Activated CD4-positive, alpha-beta T cell treated with anti-CD3 and anti-CD28 coated beads, Interleukin-2, amount 10 ng/mL, durations not matched to agents 7 days and 5 days (primary cell): ENCODE data around the gene ADK. TPM values are rescaled to one million over a fixed set of nuclear protein-coding genes. Genes with fewer than 3 reads are reported as not detected.

ENCODE experiments used
- CTCF ChIA-PET: fragments of 350-600 bp; sonication (Branson Sonifier 250); formaldehyde crosslinking; loops from one replicate; lab custom pipeline; 2021; ENCODE audit warnings: antibody characterized with exemption; lab: Charles Lee
- POLR2A ChIA-PET: fragments of 350-600 bp; sonication (Branson Sonifier 250); formaldehyde crosslinking; loops from one replicate; lab custom pipeline; 2021; ENCODE audit warnings: antibody characterized with exemption; lab: Charles Lee
- DNase-seq: peaks from one replicate; pipeline ENCODE4 v3.0.0-alpha.2; 2020
- H3K27ac Mint-ChIP-seq: one replicate; pipeline ENCODE4 v1.8.0; 2021; ENCODE audit warnings: mild to moderate bottlenecking, moderate library complexity, mixed read lengths
- H3K27me3 Mint-ChIP-seq: one replicate; pipeline ENCODE4 v1.8.0; 2021; ENCODE audit warnings: mixed read lengths
- H3K36me3 Mint-ChIP-seq: one replicate; pipeline ENCODE4 v1.8.0; 2021; ENCODE audit warnings: low read depth, mixed read lengths
- H3K4me1 Mint-ChIP-seq: one replicate; pipeline ENCODE4 v1.8.0; 2021; ENCODE audit warnings: mixed read lengths
- H3K4me3 Mint-ChIP-seq: one replicate; pipeline ENCODE4 v1.8.0; 2021; ENCODE audit warnings: mild to moderate bottlenecking, moderate library complexity, mixed read lengths
- H3K9me3 Mint-ChIP-seq: one replicate; pipeline ENCODE4 v1.8.0; 2021; ENCODE audit warnings: mixed read lengths
- total RNA-seq, 2 experiments: library from RNA; stranded (reverse); gene quantifications; one replicate each; pipeline ENCODE4 v1.2.3, GENCODE V29; 2021

ADK gene
- total RNA-seq, 2 experiments from 2014 or later: 36.8 to 38.5 TPM

DNA sequence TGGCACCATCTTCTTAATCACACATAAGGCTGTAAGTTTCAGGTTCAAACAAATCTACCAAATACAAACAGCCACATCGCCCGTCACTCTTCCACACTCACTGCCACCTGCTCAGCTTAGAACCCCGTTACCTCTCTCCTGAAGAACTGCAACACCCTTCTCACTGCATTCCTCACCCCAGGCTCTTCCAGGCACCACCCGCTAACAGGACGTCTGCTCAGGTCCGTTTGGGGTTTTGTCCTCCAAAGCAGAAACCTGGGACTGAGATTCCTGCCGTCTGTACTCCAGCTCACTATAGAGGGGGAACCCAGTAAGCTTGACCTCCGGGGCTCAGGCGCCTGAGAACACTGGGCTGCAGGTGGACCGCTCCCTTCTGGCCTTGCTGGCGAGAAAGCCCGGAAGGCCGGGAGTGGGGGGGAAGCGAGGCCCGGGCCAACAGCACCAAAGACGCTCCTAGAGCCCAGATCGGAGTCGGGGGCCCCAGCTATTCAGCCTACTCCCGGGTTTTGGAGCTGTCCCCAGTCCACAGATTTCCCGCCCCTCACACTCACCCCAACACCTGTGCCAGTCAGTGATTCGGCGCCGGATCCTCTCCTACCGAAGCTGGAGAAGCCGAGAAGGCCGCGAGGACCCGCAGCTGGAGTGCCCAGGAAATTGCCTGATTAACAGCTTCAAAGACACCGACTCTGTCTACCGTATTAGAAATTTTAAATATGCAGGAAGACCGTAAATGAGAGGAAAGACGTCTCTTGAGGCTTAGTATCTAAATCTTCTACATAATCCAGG, 624 bp upstream of the ADK start, which contains the start of gene AP3M1:
AP3M1 (minus strand) TSS at position 625 of the 786 bp plus-strand sequence. CDS start 12,449 bp downstream, outside the sequence.
- Mint-ChIP-seq H3K27me3 (no peaks in the 10 kb centered on the region), H3K9me3 (no peaks in the 10 kb centered on the region), H3K27ac (no peak within 1 kb of the TSS), H3K36me3 (peaks cover 19% of the 10 kb centered on the region), H3K4me1 (peaks cover 32% of the 10 kb centered on the region), H3K4me3 (no peak within 1 kb of the TSS)
- ChIA-PET POLR2A (no interaction called here), CTCF (interaction anchor here (0.5 to 2.3 kb wide), 8 partner anchors 11 to 209 kb away, joined by 3 to 10 read pairs (median 4); no protein-coding TSS in a partner anchor)
- peak; percentile 91 for DNase-seq

DNA sequence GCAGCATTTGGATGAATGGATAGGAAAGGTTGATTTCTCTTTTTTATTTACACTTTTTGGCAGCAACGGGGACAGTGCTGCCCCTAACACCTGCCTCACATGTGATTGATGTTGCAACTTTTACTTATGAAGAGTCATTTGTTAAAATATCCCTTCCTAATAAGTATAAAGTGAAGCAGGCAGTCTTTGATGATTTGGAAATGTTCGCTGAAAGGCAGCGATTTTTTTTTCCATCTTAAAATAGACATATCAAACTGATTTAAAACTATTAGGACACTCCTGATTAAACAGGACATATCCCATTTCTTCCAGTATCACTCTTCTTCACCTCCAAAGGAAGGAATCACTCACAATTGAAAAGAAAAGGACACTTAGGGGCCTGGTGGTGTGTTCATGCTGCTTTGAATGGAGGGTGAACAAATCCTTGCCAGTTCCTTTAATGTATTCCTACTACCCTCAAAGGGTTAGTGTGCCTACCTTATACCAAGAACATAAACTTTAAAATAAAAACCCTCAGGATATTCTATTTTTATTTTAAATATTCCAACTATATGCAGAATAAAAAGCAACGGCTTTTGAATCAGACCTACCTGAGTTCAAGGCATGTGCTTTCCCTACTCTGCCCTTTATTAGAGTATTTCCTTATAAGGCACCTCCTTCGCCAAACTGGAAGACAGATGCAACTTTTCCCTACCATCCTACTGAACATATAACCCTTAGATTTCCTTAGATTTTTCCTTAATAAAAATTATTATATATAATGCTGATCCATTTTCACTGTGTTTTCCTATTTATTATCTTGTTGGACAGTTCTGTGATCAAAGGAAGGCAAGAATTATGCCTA, 1.1 kb downstream of the ADK start:
- CTCF ChIA-PET: interaction anchor here (0.8 to 2.3 kb wide), 6 partner anchors 13 to 984 kb away, joined by 3 to 10 read pairs (median 4); no protein-coding TSS in a partner anchor
- Mint-ChIP-seq H3K9me3 (no peaks in the 10 kb centered on the region), H3K4me1 (peaks cover 28% of the 10 kb centered on the region), H3K4me3 (no peak overlapping the region), H3K27me3 (no peaks in the 10 kb centered on the region), H3K36me3 (peaks cover 10% of the 10 kb centered on the region), H3K27ac (peak overlapping the region; percentile 39)
- POLR2A ChIA-PET: no interaction called here
- DNase-seq: no peak

DNA sequence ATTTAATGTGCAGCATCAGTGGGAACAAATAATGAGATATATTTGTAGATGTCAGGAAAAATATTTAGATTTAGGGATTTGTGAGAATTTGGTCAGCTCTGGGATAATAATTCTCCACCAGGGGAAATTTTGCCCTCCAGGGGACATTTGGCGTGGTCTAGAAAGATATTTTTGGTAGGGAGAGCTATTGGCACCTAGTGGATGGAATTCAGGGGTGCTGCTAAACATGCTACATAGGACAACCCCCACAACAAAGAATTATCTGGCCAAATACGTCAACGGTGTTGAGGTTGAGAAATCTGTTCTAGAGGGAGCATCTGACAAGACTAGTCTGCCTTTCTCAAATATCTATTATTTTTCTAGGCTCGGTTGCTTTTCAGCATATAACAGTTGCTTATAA, 2.1 kb downstream of the ADK start:
- ChIA-PET CTCF (interaction anchor here (1.0 kb wide), 1 partner anchor 264 kb away, joined by 3 read pairs; no protein-coding TSS in a partner anchor), POLR2A (no interaction called here)
- no peak overlapping the region for H3K4me3 Mint-ChIP-seq
- no peaks in the 10 kb centered on the region for H3K27me3 Mint-ChIP-seq
- no peak overlapping the region for H3K27ac Mint-ChIP-seq
- DNase-seq: no peak
- no peaks in the 10 kb centered on the region for H3K9me3 Mint-ChIP-seq
- peaks cover 6% of the 10 kb centered on the region for H3K36me3 Mint-ChIP-seq
- peaks cover 24% of the 10 kb centered on the region for H3K4me1 Mint-ChIP-seq

DNA sequence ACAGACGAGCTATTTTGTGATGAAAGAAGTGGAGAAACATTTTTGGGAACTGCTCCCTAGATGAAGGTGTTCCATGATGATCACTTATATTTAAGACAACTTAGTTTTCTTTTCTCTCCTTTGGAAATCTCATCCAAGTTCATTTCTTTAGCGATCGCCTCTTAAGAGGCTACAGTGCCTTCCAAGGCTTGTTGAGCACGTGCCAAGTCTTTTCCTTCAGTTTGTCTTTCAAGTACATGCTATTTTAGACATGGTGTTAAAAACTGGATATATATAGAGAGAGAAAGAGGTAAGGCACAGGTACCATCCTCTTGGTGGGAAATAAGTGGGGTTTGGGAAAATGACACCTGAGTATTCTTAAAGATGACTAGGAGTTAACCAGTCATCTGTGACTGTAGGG, 2.7 kb downstream of the ADK start:
- no peaks in the 10 kb centered on the region for H3K27me3 Mint-ChIP-seq
- peaks cover 3% of the 10 kb centered on the region for H3K36me3 Mint-ChIP-seq
- H3K4me1 Mint-ChIP-seq: peaks cover 21% of the 10 kb centered on the region
- DNase-seq: no peak
- no peak overlapping the region for H3K4me3 Mint-ChIP-seq
- CTCF ChIA-PET: interaction anchor here (0.6 to 1.0 kb wide), 2 partner anchors 23 to 265 kb away, joined by 3 read pairs; no protein-coding TSS in a partner anchor
- no peak overlapping the region for H3K27ac Mint-ChIP-seq
- no peaks in the 10 kb centered on the region for H3K9me3 Mint-ChIP-seq
- POLR2A ChIA-PET: no interaction called here

DNA sequence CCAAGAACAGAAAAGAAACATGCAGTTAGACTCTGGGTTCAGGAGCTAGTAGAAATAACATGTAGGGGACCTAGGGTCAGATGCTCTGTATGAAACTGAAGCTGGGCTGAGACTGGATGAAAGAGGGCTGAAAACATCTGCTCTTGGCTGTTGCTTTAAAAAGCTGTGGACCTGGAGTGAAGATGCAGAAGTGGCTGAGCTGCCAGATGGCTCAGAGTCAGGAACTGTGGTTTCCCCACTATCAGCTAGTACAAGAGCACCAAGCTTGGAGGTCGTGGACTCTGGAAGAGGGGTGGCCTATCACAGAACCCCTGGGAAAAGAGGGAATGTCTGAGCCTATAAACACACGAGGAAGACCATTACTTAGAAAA, 5.9 kb downstream of the ADK start:
- no peak for DNase-seq
- CTCF ChIA-PET: interaction anchor here (0.9 to 2.4 kb wide), 3 partner anchors 9 to 19 kb away, joined by 3 to 7 read pairs (median 3); no protein-coding TSS in a partner anchor
- no peak overlapping the region for H3K27ac Mint-ChIP-seq

DNA sequence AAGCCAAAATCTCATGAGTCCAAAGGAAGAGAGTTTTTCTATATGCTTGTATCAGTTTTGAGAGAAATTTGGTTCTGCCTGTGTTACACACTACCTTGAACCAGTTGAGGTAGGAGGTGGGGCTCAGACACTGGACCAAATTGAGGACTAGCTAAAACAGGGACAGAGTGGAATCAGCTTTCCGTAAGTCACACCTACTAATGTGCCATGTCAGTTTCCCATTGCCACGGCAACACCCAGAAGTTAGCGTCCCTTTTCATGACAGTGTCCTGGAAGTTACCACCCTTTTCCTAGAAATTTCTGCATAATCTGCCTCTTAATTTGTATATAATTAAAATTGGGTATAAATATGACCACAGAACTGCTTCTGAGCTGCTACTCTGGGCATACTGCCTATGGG, 9.0 kb downstream of the ADK start:
- no peak overlapping the region for H3K4me3 Mint-ChIP-seq
- CTCF ChIA-PET: no interaction called here
- no peak for DNase-seq
- no peak overlapping the region for H3K27ac Mint-ChIP-seq
- peaks cover 15% of the 10 kb centered on the region for H3K4me1 Mint-ChIP-seq
- no peaks in the 10 kb centered on the region for H3K27me3 Mint-ChIP-seq
- H3K9me3 Mint-ChIP-seq: no peaks in the 10 kb centered on the region
- H3K36me3 Mint-ChIP-seq: peaks cover 5% of the 10 kb centered on the region
- POLR2A ChIA-PET: interaction anchor here (0.6 kb wide), 1 partner anchor 31 kb away, joined by 4 read pairs; no protein-coding TSS in a partner anchor

More for the DNA sequence above, 5.9 kb downstream of the ADK start:
- POLR2A ChIA-PET: no interaction called here
- Mint-ChIP-seq H3K9me3 (no peaks in the 10 kb centered on the region), H3K27me3 (no peaks in the 10 kb centered on the region), H3K36me3 (peaks cover 5% of the 10 kb centered on the region), H3K4me3 (no peak overlapping the region), H3K4me1 (peaks cover 20% of the 10 kb centered on the region)

DNA sequence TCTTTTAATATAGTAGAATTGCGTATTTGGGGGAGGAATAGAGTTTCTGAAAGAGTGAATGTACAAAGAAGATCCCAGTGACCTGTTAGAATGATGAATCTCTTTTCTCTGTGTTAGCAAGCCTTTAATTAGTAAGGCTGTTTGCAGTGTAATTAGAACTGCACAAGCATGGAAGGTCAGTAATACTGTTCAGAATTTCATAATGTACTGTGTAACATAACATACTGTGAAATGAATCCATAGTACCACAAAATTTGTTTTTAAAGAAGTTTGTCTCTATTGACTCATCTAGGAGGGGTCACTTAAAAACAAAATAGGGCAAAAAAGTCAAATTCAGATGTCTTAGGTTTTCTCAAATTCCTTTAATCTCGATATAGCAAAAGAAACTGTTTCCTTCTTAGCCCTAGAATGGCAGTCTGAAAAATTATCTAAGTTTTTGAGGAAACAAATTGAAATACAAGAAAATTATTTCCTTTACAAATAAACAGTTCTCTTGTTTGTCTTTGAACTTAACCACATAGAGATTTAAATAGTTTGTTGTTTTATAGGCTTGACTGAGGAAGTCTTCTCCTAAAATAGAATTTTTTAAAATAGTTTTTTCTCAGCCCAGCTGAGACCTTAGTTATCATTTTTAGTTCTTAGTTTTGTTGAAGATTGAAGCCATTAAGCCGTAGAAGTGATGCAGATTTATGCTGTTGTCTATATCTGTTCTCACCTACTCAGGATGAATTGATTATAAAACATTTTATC, 12.5 kb downstream of the ADK start:
- no peaks in the 10 kb centered on the region for H3K27me3 Mint-ChIP-seq
- H3K36me3 Mint-ChIP-seq: peaks cover 5% of the 10 kb centered on the region
- no peaks in the 10 kb centered on the region for H3K9me3 Mint-ChIP-seq
- H3K4me1 Mint-ChIP-seq: peaks cover 22% of the 10 kb centered on the region
- no peak overlapping the region for H3K4me3 Mint-ChIP-seq
- ChIA-PET CTCF (no interaction called here), POLR2A (no interaction called here)
- no peak overlapping the region for H3K27ac Mint-ChIP-seq
- no peak for DNase-seq

DNA sequence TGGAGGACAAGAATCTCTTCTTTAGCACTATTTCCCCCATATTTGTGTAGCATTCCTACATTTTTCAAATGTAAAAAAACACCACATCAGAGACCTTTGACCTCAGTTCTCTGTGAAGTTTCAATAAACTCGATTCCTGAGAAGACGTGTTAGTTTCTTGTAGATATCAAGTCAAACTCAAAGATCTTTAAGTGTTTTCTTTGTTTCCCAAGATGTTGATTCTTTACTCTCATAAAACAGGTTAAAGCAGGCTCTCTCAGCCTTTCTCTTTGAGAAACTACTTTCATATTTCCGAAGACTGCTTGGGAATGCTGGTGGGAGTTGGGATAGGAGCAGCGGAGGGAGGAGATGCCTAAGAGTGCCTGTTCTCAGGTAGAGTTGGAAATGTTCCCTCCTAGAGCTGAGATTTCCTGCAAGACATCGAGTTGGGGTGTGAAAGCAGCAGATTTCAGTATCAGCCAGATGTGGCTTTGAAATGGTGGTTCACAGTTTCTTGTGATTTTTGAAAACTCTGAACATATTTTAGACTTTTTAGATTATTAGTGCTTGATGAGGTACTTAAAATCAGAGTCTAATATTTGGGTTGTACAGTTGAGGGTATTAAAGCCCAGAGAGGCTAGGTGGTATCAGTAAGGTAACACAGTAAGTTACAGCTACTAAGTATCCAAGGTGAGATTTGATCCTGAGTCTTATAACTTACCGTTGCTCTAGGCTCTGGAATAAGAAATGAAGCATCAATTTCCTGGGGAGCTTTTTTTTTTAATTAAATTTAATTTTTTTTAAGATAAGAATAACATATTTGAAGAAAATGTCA, 13.9 kb downstream of the ADK start:
- H3K36me3 Mint-ChIP-seq: peaks cover 5% of the 10 kb centered on the region
- peaks cover 29% of the 10 kb centered on the region for H3K4me1 Mint-ChIP-seq
- CTCF ChIA-PET: interaction anchor here (1.3 to 1.6 kb wide), 2 partner anchors 10 to 14 kb away, joined by 5 to 10 read pairs; partner anchors contain the start of genes ADK and AP3M1
- H3K4me3 Mint-ChIP-seq: no peak overlapping the region
- no peaks in the 10 kb centered on the region for H3K9me3 Mint-ChIP-seq
- DNase-seq: no peak
- no peak overlapping the region for H3K27ac Mint-ChIP-seq
- POLR2A ChIA-PET: no interaction called here
- H3K27me3 Mint-ChIP-seq: no peaks in the 10 kb centered on the region

DNA sequence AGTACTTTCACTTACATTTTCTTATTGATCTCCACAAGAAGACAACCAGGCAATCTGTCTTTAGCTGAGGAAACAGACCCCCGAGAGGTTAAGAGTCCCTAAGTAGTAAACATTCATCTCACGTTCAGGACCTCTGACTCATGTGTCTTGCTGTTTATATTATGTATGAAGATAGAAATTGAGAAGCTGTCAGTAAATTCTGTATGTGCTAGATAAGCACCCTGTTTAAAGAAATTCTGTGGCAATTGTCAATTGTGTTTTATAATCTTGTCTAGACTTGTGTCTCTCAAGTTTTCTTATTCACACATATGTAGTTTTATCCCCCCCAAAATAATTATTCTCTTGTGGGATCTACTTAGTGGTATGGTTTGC, 14.5 kb downstream of the ADK start:
- Mint-ChIP-seq H3K4me3 (no peak overlapping the region), H3K9me3 (no peaks in the 10 kb centered on the region), H3K4me1 (peaks cover 29% of the 10 kb centered on the region), H3K27me3 (no peaks in the 10 kb centered on the region), H3K36me3 (peaks cover 5% of the 10 kb centered on the region), H3K27ac (no peak overlapping the region)
- no peak for DNase-seq
- CTCF ChIA-PET: interaction anchor here (1.2 to 1.6 kb wide), 3 partner anchors 9 to 15 kb away, joined by 3 to 10 read pairs (median 5); partner anchors contain the start of genes ADK and AP3M1
- POLR2A ChIA-PET: no interaction called here

DNA sequence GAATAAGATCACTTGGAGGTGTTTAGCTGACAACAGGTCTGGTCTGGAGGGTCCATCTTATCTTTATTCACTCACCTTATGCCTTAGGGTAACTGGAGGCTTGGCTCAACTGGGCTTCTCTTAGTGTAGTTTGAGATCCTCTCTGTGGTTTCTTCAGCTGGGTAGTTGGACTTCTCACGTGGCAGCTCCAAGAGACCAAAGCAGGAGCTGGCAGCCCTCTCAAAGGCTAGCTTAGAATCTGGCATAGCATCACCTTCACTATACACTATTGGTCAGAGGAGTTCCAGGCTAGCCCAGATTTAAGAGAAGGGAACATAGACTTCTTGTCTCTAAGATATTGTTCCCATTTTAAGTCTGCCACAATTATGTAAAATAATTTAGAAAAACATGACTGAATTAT, 16.4 kb downstream of the ADK start:
- POLR2A ChIA-PET: interaction anchor here (0.7 to 0.8 kb wide), 2 partner anchors 10 to 831 kb away, joined by 4 to 5 read pairs; no protein-coding TSS in a partner anchor
- Mint-ChIP-seq H3K9me3 (no peaks in the 10 kb centered on the region), H3K36me3 (peaks cover 2% of the 10 kb centered on the region), H3K4me1 (peaks cover 29% of the 10 kb centered on the region), H3K27ac (no peak overlapping the region), H3K4me3 (no peak overlapping the region), H3K27me3 (no peaks in the 10 kb centered on the region)
- no peak for DNase-seq
- CTCF ChIA-PET: interaction anchor here (0.6 to 2.7 kb wide), 4 partner anchors 9 to 18 kb away, joined by 3 to 10 read pairs (median 5); partner anchors contain the start of genes ADK and AP3M1

DNA sequence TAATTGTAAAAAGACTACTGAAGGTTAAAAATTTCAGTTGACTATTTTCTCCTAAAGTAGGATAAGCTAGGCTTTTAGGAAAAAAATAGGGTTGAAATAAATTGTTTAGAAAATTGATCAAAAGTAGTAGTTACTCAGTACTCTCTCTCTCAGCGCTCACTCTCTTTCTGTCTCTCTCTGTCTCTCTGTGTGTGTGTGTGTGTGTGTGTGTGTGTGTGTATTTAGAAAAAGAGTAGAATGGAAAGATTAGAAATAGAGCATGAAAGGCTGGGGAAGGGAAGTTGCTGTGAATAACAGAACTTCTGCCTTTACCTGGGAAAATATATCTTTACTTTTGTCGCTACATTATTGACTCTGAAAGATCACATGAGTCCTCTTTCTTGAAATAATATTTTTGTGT, 20.6 kb downstream of the ADK start:
- ChIA-PET CTCF (interaction anchor here (0.6 kb wide), 2 partner anchors 45 to 566 kb away, joined by 3 to 4 read pairs; no protein-coding TSS in a partner anchor), POLR2A (no interaction called here)
- H3K4me3 Mint-ChIP-seq: no peak overlapping the region
- no peaks in the 10 kb centered on the region for H3K27me3 Mint-ChIP-seq
- peaks cover 2% of the 10 kb centered on the region for H3K36me3 Mint-ChIP-seq
- H3K27ac Mint-ChIP-seq: no peak overlapping the region
- DNase-seq: no peak
- H3K9me3 Mint-ChIP-seq: no peaks in the 10 kb centered on the region
- peaks cover 19% of the 10 kb centered on the region for H3K4me1 Mint-ChIP-seq
